HG02981 (cell line): ENCODE data around the gene TRIM54.
"Not testable (repeated sequence)": the region's sequence is repeated elsewhere in the genome, so short reads cannot be mapped to it uniquely, and the experiment has no call there.

ENCODE experiments used
- ATAC-seq: cut with Tn5 transposase; IDR thresholded peaks from one replicate; pipeline ENCODE4 v1.9.1; 2021; ENCODE audit warnings: mild to moderate bottlenecking, moderate library complexity; ENCODE audit not compliant: unreplicated experiment

The TRIM54 gene

DNA sequence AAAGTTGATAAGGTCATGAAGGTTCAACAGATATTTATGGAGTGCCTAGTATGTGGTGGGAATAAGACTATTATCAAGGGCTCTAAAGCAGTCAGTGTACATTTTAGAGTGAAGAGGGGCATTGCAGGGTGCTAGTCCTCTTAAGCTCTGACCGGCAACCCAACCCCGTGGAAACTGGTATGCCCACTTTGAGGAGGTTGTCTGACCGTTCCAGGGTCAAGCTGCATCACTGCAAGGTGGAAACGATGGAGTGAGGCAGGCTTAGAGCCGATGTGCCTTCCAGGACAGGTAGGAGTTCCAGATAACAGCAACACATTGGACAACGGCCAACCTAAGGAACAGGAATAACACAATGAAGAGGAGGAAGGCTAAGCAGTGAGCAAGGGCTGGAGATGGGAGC lies 27.4 kb downstream of the TRIM54 start:
- no peak for ATAC-seq

DNA sequence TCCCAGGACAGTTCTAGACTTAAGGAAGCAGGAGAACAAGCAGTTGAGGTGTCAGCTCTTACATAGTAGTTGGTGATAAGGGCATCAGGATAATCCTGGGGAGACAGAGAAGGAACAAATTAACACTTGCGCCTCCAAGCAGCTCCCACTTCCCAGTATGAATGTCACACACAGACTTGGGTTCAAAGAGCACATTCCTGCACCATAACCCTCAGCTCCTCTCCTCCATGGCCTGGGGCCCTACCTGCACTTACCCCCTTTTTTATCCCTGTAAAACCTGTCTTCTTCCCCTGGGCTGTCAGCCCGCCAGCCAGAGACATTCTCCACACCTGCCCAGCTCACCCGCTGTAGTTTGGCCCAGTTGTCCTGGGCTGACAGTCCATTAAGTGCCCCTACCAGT lies 29.9 kb downstream of the TRIM54 start:
- no peak for ATAC-seq

DNA sequence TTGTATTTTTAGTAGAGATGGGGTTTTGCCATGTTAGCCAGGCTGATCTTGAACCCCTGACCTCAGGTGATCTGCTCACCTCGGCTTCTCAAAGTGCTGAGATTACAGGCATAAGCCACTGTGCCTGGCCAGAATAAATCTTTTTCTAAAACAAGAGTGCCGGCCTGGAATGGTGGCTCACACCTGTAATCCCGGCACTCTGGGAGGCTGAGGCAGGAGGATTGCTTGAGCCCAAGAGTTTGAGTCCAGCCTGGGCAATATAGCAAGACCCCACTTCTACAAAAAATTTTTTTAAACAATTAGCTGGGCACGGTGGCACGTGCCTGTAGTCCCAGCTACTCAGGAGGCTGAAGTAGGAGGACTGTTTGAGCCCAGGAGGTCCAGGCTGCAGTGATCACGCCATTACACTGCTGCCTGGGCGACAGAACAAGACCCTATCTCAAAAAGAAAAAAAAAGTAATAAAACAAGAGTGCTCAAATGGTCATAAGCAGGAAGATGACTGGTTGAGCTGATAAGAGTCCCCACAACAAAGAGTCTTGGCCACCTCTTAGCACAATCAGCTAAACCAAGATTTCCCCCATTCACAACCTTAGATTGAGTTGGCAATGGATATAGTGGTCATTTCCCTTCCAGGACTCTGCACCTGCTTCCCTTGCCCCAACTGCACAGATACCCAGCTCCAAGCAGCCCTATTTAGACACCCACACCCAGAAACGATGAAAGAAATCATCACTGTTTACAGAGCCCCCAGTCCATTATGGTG lies 31.8 kb downstream of the TRIM54 start:
- ATAC-seq: no peak

DNA sequence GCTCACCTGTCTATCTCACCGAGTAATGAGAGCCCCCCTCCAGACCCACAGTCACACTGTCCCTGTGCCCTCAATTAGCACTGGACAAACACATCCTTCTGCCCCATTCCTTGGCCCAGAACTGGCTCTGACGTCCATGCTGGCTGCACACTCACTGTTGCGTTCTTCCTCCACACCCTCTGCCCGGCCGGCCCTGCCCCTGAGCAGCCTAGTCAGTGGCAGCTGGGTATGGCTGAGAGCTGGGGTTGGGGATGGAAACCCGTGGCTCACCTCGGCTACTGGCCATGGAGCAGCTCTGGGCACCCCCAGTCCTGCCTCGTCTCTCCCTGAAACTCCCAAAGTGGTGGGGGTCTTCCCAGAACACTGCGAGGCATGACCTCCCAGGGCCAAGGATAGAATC lies 32.5 kb downstream of the TRIM54 start:
- ATAC-seq: no peak

DNA sequence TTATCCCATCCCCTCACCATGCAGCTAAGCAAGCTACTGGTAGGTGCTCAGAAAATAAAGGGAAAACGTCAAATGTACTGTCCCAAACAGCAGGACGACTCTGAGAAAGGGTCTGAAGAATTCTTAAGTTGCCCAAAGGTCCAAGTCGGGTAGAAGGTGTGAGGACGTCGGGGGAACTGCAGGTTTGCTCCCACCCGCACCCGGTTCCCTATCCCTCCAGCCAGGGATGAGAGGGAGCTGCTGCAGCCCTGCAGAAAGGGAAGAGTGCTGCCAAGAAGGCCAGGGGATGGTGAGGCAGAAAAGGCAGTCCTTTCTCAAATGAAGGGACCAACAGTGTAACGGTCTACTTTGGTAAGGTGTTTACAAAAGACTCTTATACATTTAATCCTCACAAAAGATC lies 32.9 kb downstream of the TRIM54 start:
- ATAC-seq: no peak

DNA sequence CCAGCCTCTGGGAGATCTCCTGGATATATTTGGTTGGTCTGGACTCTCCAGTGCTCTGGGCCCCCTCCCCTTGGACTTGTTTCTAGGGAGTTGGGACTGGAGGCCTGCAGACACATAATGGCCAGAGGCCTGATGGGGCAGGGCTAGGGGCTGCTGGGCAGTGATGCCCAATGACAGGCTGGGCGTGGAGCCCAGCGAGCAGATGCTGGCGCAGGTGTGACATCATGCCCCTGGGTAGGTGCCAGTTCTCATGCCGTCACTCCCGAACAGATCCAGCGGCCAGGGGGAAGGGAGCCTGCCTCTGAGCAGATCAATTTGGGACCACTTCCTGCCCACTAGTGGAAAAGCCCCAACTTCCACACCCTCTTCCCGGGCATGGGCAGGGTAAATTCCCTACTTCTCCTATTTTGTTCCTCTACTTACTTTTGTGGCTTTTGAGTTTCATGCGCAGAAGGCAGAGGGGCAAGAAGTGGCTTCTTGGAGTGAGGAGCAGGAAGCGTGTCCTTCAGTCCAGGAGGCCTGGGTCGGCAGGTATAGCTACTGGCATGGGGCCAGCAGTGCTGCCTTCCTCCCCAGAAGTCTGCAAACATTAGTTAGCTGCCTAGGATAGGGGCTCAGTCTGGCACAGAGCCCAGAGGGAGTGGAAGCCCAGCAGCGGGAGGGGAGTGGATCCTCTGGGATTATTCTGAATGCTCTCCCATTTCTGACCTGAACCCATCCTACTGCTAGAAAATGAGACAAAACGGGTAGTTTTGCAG lies 34.6 kb downstream of the TRIM54 start:
- no peak for ATAC-seq

DNA sequence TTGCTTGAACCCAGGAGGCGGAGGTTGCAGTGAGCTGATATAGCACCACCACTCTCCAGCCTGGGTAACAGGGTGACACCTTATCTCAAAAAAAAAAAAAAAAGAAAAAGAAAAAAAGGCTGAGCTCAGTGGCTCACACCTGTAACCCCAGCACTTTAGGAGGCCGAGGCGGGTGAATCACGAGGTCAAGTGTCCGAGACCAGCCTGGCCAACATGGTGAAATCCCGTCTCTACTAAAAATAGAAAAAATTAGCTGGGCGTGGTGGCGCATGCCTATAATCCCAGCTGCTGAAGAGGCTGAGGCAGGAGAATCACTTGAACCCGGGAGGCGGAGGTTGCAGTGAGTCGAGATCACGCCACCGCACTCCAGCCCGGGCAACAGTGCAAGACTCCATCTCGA lies 37.6 kb downstream of the TRIM54 start:
- ATAC-seq: not testable (repeated sequence)

DNA sequence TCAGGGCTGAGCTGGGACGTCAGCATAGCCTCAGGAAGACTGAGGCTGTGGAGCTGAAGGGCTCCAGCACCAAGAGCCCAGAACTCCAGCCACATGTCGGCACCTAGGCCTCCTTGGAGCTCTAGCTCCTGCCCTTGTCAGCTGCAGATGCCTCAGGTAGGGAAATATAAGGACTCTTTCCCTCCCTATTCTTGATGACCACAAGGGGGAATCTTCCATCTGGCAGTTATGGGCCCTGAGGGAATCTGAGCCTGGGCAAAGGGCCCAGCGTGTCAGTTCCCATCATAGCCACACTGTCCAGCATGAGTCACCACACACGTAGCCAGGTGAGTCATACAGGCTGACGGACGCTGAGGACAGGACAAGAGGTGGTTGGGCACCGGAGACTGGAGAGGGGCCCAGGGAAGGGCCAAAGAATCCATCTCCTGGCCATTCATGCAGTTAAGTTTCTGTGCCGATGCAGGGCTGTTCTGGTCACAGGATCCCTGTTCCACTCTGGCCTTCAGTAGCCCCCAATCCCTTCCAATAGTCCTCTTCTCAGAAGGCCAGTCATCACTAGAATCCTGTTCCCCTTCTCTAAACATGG lies 38.8 kb downstream of the TRIM54 start:
- no peak for ATAC-seq

DNA sequence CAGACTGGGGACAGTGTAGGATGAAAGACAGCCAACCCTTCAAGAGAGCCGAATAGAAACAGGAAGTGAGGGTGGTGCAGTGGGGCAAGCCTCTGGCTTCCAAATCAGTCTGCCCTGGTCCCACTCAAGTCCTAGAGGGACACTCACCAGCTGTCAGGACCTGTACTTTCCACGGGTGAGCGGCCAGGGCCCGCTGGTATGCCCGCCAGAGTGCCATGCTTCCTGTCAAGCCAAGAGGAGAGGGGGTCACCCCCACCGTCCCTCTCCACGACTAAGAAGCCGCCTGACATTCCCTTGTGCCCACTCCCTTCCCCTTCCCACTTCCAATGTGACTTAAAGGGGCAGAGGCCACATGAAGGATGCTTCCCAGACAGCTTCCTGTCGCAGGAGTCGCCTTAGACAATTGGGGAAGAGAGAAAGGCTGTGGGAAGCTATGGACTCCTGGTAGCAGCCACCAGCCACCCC lies 40.1 kb downstream of the TRIM54 start:
- no peak for ATAC-seq

DNA sequence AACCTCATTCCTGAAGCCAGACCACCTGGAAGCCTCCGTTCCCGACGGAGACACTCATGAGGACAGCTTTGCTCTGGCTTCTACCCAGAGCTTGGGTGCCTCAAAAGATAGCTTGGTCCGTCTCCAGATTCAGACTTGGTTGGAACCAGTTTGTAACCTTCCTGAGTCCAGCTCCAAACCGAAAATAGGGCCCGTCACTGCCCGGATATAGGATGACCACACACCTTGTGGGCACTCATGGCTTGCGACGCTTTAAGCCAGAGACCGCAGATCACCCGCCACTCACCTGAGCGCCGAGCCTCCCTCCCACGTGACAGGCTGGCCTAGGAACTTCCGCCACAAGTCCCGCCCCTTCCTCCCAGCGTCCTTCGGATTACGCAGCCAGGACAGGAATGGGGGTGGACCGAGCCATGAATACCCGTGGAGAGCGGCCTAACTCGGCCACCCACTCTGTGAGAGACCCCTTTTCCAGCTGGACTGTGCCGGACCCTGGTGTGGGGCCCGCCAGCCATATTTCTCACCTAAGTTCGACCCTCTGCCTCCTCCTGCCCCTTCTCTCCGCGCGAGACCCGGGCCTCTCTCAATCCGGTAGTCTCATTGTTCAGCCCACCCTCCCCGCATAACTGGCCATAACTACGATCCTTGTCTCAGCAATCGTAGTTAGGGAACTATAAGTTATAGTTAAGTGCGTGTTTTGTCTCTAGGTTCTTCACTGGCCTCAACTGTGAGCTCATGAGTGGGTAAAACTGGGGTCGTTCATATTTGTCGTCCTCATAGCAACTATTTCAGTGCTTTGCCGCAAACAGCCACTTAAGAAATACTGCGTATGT lies 40.8 kb downstream of the TRIM54 start, which contains the start of gene MPV17:
MPV17 (minus strand) TSS at position 332 of the 830 bp plus-strand sequence. CDS start 580 bp downstream, outside the sequence.
- ATAC-seq: peak; percentile 92

DNA sequence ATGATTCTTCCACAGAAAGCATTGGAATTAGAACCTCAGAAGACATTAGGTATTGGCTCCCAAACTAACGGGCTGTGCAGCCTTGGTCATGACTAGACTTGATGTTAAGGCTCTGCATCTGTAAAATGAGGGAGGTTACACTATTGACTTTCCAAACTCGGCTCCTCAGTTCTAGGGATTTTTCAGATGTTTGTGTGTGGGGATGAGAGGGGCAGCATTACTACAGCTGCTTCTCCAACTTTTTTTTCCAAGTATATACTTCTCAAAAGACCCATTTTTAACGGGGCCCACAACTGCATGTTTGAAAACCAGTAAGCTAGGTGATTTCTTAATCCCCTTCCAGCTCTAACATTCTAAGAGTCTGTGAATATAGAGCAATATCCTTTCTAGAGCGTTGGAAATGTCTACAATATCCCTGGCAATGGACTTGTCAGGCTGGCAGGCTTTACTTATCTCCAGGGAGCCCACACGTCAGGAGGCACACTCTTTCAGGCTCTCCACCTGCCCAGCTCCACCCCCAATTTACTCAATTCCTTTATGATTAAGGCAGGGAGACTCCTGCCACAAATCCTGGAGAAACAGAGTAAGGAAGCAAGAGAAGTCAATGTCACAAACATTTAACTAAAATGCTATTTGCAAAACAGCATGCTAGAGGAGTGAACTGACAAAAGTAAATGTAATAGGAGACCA lies 41.5 kb downstream of the TRIM54 start:
- no peak for ATAC-seq

DNA sequence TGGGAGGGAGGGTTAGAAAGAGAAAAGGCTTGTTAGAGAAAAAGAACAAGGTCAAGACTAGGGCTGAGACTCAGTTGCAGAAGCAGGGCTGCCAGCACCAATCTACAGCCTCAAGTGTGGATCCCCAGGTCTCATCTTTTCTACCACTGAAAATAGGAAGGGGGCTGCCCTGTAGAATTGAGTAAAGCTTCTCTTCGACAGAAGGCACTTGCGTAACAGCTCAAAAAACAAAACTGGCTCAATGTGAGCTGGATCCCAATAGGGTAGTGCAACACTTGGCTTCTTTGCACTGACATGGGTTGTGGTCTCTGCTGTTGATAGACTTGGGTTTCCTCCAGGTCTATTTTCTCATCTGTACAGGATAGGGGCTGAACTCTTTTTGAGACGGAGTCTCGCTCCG lies 42.5 kb downstream of the TRIM54 start:
- no peak for ATAC-seq

DNA sequence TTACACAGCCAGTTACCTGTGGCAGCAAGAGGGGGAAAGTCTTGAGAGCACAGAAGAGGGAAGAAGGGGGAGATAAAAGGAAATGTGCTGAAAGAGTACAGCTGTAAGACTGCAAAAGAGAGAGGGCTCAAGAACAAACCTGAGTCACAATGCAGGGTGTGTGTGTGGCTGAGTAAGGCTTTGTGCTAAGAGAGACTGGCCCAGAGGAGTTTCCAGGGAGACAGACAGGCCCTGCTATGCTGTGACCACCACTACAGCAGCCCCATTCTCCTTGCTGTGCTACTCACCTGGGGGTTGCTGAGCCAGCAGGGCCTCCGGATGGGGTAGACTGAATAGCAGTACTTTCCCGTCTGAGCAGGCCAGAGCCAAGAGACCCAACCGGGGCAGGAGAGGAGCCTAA lies 53.1 kb downstream of the TRIM54 start:
- no peak for ATAC-seq

DNA sequence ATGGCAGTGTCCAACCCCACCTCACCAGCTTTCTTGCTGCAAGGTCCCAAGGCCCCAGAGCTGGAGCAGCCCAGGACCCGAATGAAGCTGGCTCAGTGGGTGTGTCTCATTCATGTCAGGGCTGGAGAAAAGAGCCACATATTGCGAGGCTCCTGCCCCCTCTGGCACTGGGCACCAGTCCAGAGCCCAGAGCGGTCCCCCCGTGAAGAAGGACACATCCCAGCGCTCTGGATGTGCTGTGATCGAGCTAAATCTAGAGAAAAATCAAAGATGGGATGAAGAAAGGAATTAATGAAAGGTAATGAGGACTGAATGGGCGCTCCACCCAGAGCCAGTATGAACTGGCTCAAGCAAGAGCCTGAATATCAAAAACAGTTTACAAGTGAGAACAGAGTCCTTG lies 53.9 kb downstream of the TRIM54 start:
- ATAC-seq: no peak

DNA sequence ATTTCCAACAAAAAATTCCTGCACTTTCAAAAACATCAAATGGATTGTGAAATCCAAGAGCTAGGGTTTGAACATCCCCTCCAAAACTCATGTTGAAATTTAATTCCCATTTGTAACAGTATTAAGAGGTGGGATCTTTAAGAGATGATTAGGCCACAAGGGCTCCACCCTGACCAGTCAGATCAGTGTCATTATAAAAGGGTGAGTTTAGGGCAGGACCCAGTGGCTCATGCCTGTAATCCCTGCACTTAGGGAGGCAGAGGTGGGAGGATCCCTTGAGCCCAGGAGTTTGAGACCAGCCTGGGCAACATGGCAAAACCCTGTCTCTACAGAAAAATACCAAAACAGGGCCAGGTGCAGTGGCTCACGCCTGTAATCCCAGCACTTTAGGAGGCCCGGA lies 65.4 kb downstream of the TRIM54 start:
- no peak for ATAC-seq

DNA sequence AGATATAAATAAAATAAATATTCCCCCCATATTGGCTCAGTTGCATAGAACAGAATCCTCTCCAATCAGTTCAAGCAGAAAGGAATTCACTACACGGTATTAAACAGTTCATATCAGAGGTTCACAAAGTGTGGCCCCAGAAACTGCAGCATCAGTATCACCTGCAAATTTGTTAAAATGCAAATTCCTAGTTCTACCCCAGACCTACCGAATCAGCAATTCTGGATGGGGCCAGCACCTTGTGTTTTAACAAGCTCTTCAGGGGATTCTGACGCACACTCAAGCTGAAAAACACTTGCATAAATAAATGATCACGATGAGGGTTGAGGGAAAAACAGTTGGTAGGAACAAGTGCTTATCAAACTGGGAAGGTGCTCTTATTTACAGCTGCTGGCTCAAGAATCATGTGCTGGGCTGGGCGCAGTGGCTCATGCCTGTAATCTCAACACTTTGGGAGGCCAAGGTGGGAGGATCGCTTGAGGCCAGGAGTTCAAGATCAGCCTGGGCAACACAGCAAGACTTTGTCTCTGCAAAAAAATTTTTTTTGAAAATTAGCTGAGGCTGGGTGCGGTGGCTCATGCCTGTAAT lies 68.0 kb downstream of the TRIM54 start:
- no peak for ATAC-seq

DNA sequence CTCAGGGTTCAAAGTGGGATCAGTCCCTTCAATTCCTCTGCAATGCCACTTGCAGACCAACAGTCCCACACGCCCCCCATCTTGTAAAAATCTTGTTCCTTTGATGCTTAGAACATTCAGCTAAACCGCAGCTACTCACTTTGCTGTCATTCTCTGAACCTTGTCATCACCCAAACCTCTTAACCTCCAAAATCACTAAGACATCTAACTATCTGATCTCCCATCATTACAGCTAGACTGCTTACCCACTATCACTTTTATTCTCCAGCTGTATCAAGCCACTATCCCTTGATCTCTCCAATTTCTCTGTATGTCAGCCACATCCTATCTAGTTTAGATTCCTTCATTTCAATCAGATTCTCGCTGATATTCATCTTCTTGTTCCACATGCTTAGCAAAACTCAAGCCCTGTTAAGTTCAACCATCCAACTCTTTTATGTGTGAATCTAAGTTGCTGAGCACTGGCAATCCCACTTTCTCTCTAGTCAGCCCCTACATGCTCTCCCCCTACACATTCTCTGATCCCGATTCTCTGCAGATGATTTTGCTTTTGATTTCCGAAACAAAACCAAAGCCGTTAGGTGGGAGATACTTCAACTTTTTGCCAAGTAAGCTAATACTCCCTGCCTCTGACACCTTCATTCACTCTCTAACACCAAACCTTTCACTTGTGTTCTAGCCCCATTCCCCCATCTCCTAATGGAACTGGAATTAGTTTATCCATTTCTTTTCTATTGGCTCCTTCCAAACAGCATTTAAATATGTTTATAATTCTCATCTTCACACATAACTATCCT lies 69.8 kb downstream of the TRIM54 start:
- ATAC-seq: no peak

DNA sequence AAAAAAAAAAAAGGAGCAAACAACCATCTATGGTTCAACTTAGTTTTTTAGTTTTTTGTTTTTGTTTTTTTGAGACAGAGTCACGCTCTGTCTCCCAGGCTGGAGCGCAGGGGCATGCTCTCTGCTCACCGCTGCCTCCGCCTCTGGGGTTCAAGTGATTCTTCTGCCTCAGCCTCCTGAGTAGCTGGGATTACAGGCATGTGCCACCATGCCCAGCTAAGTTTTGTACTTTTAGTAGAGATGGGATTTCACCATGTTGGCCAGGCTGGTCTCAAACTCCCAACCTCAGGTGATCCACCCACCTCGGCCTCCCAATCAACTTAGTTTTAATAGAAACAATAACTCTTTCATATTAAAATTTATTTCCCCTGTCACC lies 71.1 kb downstream of the TRIM54 start:
- not testable (repeated sequence) for ATAC-seq
